Vagina (tissue), 2 donors: ENCODE results near the gene TRPC4.

Experiments used
- POLR2A ChIP-seq, 2 donors: fragments of 450-650 bp; IDR thresholded peaks; one replicate each; pipeline ENCODE4 v1.6.1; 2017; ENCODE audit warnings: antibody characterized with exemption in 2 of 2, mild to moderate bottlenecking in 2 of 2, moderate library complexity in 2 of 2
- POLR2AphosphoS5 ChIP-seq, 2 donors: sonication (generic); formaldehyde crosslinking; IDR thresholded peaks; one replicate each; pipeline ENCODE4 v1.9.0; 2017; ENCODE audit warnings: antibody characterized with exemption in 2 of 2, mild to moderate bottlenecking in 2 of 2, low read depth in 1 of 2; ENCODE audit not compliant: insufficient read depth in 1 of 2
- TF ChIP-seq, protein P1 (sequence below), 3 experiments: fragments of 450-650 bp in 2 of 3; fragments of 200-600 bp in 1 of 3; sonication (generic) in 1 of 3; IDR thresholded peaks; one replicate each; pipeline ENCODE4 v1.5.1; 2017 to 2019; ENCODE audit warnings: antibody characterized with exemption in 3 of 3, mild to moderate bottlenecking in 2 of 3, moderate library complexity in 2 of 3

DNA sequence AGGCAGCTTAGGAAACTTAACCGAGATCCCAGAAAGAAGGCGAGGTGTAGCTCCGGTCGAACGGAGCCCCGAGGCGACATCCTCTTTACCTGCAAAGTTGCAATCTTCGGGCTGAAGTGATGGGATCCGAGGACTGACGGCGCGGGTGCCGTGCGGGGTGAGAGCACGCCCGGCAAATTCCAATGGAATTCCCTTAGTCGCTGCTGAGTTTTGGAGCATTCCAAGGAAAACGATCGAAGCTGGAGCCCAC lies 141 bp downstream of the TRPC4 start:
- TF ChIP-seq POLR2AphosphoS5 (IDR thresholded peaks at IDR 0.05; ENCODE audit: insufficient read depth in 1 of 2, low read depth in 1 of 2) = peak in 1 of 2 donors; percentile 47
- TF ChIP-seq, protein P1, sequence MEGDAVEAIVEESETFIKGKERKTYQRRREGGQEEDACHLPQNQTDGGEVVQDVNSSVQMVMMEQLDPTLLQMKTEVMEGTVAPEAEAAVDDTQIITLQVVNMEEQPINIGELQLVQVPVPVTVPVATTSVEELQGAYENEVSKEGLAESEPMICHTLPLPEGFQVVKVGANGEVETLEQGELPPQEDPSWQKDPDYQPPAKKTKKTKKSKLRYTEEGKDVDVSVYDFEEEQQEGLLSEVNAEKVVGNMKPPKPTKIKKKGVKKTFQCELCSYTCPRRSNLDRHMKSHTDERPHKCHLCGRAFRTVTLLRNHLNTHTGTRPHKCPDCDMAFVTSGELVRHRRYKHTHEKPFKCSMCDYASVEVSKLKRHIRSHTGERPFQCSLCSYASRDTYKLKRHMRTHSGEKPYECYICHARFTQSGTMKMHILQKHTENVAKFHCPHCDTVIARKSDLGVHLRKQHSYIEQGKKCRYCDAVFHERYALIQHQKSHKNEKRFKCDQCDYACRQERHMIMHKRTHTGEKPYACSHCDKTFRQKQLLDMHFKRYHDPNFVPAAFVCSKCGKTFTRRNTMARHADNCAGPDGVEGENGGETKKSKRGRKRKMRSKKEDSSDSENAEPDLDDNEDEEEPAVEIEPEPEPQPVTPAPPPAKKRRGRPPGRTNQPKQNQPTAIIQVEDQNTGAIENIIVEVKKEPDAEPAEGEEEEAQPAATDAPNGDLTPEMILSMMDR (IDR thresholded peaks at IDR 0.05) = no peak
- no peak for TF ChIP-seq POLR2A (IDR thresholded peaks at IDR 0.05)
